ENCODE results near the gene ZYG11B.

- TF ChIP-seq CTCF (IDR thresholded peaks at IDR 0.05) (no peak), POLR2A (IDR thresholded peaks at IDR 0.05) (no peak), EP300 (IDR thresholded peaks at IDR 0.05) (no peak)
These were observed 136.6 kb downstream of the ZYG11B start for GRCh38 chr1:52862666-52863458.

Data from ovary (tissue), 3 donors.